ENCODE data around the gene NAB2.

The NAB2 gene

DNA sequence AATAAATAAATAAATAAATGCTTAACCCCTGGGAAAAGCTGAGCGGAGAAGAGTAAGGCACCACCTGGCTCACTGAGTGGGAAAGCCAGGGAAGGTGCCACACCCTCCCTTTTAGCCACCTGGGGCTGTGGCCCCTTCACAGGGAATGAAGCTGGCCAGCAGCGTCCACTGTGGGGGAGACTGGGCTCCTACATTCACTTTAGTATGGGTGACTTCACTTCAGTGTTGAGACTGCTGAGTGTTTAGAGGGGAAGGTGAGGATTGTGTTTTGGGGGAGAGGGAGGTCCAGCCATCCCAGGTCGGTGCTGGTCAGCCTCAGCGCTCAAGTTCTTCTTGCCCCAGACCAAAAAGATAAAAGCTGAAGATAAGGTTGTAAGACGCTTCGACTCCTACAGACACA lies 1.6 kb downstream of the NAB2 start:
- Histone ChIP-seq H3K27me3 (replicated peaks; ENCODE audit: control insufficient read depth, insufficient read depth, low read length) (no peaks in the 10 kb centered on the region), H3K4me1 (ENCODE audit: control insufficient read depth, insufficient read depth, low read length) (peaks cover 54% of the 10 kb centered on the region), H3K36me3 (ENCODE audit: control insufficient read depth, insufficient read depth, low read length, severe bottlenecking) (peaks cover 41% of the 10 kb centered on the region), H3K4me3 (ENCODE audit: low read length) (peak overlapping the region; percentile 94), H3K9me3 (ENCODE audit: control insufficient read depth, low read length) (no peaks in the 10 kb centered on the region), H3K9ac (ENCODE audit: low read length) (peak overlapping the region; percentile 98)
- DNase-seq (ENCODE audit: low read depth): no peak

DNA sequence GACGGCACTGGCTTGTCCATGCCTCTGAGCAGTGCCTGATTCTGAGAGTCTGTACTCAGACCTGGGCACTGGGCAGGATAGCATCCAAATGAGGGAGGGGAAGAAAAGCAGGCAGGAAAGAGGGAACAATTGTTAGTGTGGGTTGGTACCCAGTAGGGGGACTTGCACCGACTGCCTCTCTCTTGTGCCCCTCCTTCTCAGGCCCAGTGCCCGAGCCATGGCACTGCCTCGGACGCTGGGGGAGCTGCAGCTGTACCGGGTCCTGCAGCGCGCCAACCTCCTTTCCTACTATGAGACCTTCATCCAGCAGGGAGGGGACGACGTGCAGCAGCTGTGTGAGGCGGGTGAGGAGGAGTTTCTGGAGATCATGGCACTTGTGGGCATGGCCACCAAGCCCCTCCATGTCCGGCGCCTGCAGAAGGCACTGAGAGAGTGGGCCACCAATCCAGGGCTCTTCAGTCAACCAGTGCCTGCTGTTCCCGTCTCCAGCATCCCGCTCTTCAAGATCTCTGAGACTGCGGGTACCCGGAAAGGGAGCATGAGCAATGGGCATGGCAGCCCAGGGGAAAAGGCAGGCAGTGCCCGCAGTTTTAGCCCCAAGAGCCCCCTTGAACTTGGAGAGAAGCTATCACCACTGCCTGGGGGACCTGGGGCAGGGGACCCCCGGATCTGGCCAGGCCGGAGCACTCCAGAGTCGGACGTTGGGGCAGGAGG lies 2.2 kb downstream of the NAB2 start:
- peak overlapping the region; percentile 98 for H3K9ac ChIP-seq (ENCODE audit: low read length)
- peak overlapping the region; percentile 94 for H3K4me3 ChIP-seq (ENCODE audit: low read length)
- peaks cover 47% of the 10 kb centered on the region for H3K36me3 ChIP-seq (ENCODE audit: control insufficient read depth, insufficient read depth, low read length, severe bottlenecking)
- peaks cover 48% of the 10 kb centered on the region for H3K4me1 ChIP-seq (ENCODE audit: control insufficient read depth, insufficient read depth, low read length)
- no peaks in the 10 kb centered on the region for H3K9me3 ChIP-seq (ENCODE audit: control insufficient read depth, low read length)
- peak; percentile 55 for DNase-seq (ENCODE audit: low read depth)
- H3K27me3 ChIP-seq (replicated peaks; ENCODE audit: control insufficient read depth, insufficient read depth, low read length): no peaks in the 10 kb centered on the region

DNA sequence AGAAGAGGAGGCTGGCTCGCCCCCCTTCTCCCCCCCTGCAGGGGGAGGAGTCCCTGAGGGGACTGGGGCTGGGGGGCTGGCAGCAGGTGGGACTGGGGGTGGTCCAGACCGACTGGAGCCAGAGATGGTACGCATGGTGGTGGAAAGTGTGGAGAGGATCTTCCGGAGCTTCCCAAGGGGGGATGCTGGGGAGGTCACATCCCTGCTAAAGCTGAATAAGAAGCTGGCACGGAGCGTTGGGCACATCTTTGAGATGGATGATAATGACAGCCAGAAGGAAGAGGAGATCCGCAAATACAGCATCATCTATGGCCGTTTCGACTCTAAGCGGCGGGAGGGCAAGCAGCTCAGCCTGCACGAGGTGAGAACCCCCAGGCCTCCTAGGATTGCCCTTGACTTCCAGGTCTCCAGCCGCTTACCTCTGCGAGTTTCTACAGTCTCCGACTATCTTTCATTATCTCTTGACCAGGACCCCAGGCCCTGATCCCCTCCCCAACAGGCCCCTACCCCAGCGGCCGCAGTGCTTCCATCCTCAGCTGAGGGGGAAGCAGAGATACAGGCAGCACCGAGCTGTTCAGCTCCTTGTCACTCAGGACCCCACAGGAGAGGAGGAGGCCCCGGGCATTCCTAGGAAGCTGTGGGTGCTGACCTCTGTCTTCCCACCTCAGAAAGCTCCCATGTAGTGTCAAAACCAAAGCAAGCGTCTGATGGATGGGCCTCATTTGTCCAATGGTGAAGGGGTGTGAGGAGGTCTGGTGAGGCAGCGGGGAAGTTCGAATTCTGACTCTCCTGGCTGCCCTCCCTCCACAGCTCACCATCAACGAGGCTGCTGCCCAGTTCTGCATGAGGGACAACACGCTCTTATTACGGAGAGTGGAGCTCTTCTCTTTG lies 3.0 kb downstream of the NAB2 start:
- peaks cover 40% of the 10 kb centered on the region for H3K4me1 ChIP-seq (ENCODE audit: control insufficient read depth, insufficient read depth, low read length)
- DNase-seq (ENCODE audit: low read depth): no peak
- H3K4me3 ChIP-seq (ENCODE audit: low read length): peak overlapping the region; percentile 94
- H3K27me3 ChIP-seq (replicated peaks; ENCODE audit: control insufficient read depth, insufficient read depth, low read length): no peaks in the 10 kb centered on the region
- H3K9me3 ChIP-seq (ENCODE audit: control insufficient read depth, low read length): no peaks in the 10 kb centered on the region
- H3K9ac ChIP-seq (ENCODE audit: low read length): peak overlapping the region; percentile 98
- H3K36me3 ChIP-seq (ENCODE audit: control insufficient read depth, insufficient read depth, low read length, severe bottlenecking): peaks cover 55% of the 10 kb centered on the region

DNA sequence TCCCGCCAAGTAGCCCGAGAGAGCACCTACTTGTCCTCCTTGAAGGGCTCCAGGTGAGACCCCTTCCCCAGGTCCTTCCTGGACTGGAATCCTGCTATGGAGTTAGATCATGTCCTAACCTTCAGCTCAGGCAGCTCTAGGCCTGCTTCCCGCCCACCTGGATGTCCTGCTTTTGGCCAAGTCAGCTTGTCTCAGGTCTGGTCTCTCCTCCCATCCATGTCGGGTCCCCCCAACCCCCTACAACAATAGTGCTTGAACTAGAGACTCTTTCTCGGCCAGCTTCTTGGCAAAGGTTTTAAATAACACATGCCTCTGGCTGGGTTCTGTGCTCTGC lies 3.6 kb downstream of the NAB2 start:
- DNase-seq (ENCODE audit: low read depth): no peak
- H3K9ac ChIP-seq (ENCODE audit: low read length): peak overlapping the region; percentile 98
- peaks cover 61% of the 10 kb centered on the region for H3K36me3 ChIP-seq (ENCODE audit: control insufficient read depth, insufficient read depth, low read length, severe bottlenecking)

DNA sequence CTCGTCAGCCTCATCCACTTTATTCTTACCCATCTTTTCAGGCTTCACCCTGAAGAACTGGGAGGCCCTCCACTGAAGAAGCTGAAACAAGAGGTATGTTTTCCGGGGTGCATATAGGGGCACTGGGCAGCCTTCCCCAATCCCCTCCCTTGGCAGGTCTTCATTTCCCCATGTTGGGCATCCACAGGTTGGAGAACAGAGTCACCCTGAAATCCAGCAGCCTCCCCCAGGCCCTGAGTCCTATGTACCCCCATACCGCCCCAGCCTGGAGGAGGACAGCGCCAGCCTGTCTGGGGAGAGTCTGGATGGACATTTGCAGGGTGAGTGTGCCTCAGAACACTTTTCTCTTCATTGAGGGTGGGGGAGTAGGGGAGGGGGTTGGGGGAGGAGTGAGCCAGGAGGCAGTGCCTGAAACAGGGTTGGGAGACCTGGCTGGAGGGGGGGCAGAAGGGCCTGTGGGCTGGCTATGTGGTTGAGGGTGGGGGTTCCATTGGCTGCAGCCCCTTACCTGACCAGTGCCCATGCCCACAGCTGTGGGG lies 4.0 kb downstream of the NAB2 start:
- H3K36me3 ChIP-seq (ENCODE audit: control insufficient read depth, insufficient read depth, low read length, severe bottlenecking): peaks cover 66% of the 10 kb centered on the region
- peaks cover 42% of the 10 kb centered on the region for H3K4me1 ChIP-seq (ENCODE audit: control insufficient read depth, insufficient read depth, low read length)
- no peak for DNase-seq (ENCODE audit: low read depth)
- H3K4me3 ChIP-seq (ENCODE audit: low read length): peak overlapping the region; percentile 61
- H3K27me3 ChIP-seq (replicated peaks; ENCODE audit: control insufficient read depth, insufficient read depth, low read length): no peaks in the 10 kb centered on the region
- no peaks in the 10 kb centered on the region for H3K9me3 ChIP-seq (ENCODE audit: control insufficient read depth, low read length)
- peak overlapping the region; percentile 98 for H3K9ac ChIP-seq (ENCODE audit: low read length)

More for the DNA sequence above, 3.6 kb downstream of the NAB2 start:
- Histone ChIP-seq H3K4me1 (ENCODE audit: control insufficient read depth, insufficient read depth, low read length) (peaks cover 40% of the 10 kb centered on the region), H3K4me3 (ENCODE audit: low read length) (peak overlapping the region; percentile 42), H3K27me3 (replicated peaks; ENCODE audit: control insufficient read depth, insufficient read depth, low read length) (no peaks in the 10 kb centered on the region), H3K9me3 (ENCODE audit: control insufficient read depth, low read length) (no peaks in the 10 kb centered on the region)

DNA sequence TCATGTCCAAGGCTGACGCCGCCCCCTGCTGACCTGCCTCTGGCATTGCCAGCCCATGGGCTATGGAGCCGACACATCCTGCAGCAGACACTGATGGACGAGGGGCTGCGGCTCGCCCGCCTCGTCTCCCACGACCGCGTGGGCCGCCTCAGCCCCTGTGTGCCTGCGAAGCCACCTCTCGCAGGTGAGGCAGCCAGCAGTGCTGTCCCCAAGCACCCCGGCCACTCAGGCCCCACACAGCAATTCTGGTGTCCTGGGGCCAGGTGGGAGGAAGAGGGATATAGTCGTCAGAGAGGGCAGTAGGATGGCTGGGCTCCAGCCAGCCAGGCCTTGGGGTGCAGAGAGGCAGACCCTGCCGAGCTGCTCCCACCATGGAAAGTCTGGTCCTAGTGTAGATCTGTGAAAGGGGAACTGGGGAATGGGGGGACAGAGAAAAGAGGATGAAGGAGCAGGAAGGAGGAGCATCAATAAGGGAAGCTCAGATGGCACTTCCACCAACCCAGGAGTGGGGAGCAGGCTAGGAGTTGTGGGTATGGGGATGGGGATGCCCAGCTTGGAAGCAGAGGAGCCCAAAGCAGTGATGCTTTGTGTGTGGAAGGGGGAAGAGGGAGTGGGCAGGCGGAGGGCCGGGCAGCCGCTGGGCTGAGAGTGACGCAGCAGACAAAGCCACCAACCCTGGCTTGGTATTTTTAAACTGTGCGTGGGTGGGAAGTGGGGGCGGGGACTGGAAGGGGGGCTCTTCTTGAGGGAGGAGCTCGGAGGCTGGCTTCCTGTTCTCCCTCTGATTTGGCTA lies 4.7 kb downstream of the NAB2 start:
- peaks cover 72% of the 10 kb centered on the region for H3K36me3 ChIP-seq (ENCODE audit: control insufficient read depth, insufficient read depth, low read length, severe bottlenecking)
- no peaks in the 10 kb centered on the region for H3K27me3 ChIP-seq (replicated peaks; ENCODE audit: control insufficient read depth, insufficient read depth, low read length)
- peak overlapping the region; percentile 71 for H3K9ac ChIP-seq (ENCODE audit: low read length)
- DNase-seq (ENCODE audit: low read depth): peak; percentile 86
- H3K4me3 ChIP-seq (ENCODE audit: low read length): peak overlapping the region; percentile 61
- peaks cover 39% of the 10 kb centered on the region for H3K4me1 ChIP-seq (ENCODE audit: control insufficient read depth, insufficient read depth, low read length)
- H3K9me3 ChIP-seq (ENCODE audit: control insufficient read depth, low read length): no peaks in the 10 kb centered on the region

DNA sequence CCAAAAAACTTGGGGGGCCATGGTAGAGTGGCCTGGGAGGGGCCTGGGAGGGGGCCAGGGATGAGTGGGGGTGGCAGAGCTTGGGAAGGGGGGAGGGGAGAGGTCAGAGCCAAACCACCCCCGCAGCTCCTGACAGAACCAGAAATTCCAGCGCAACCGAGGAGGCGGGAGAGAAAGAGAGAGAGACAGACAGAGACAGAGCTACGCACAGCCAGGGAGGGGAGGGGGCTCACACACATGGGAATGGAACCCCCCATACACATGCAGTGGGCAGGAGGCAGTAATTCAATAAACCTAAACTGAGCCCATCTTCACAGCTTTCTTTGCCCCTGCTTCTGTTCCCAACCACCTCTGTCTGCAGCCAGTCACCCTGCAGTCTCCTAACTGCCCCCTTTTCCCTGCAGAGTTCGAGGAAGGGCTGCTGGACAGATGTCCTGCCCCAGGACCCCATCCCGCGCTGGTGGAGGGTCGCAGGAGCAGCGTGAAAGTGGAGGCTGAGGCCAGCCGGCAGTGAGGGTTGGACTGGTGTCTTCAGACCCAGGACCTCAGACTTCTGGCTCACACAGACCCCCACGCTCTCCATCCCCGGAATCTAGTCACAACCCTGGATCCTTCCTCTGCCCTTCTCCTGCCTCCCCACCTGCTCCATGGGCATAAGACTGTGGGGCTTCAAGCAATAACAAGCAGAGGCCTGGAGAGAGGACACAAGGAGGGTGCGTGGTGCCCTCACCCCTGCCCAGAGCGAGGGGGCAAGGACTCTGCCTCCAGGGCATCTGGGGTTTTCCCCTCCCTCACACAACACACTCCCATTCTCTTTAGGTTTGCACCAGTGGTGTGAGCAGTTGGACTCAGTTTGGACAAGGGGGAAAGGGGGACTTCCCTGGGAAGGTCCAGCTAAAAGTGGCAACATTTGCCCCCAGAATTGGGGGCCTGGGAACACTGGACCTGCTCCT lies 5.6 kb downstream of the NAB2 start:
- H3K9ac ChIP-seq (ENCODE audit: low read length): peak overlapping the region; percentile 34
- no peak for DNase-seq (ENCODE audit: low read depth)
- H3K4me3 ChIP-seq (ENCODE audit: low read length): no peak overlapping the region
- H3K27me3 ChIP-seq (replicated peaks; ENCODE audit: control insufficient read depth, insufficient read depth, low read length): no peaks in the 10 kb centered on the region
- peaks cover 80% of the 10 kb centered on the region for H3K36me3 ChIP-seq (ENCODE audit: control insufficient read depth, insufficient read depth, low read length, severe bottlenecking)
- peaks cover 42% of the 10 kb centered on the region for H3K4me1 ChIP-seq (ENCODE audit: control insufficient read depth, insufficient read depth, low read length)
- H3K9me3 ChIP-seq (ENCODE audit: control insufficient read depth, low read length): no peaks in the 10 kb centered on the region

DNA sequence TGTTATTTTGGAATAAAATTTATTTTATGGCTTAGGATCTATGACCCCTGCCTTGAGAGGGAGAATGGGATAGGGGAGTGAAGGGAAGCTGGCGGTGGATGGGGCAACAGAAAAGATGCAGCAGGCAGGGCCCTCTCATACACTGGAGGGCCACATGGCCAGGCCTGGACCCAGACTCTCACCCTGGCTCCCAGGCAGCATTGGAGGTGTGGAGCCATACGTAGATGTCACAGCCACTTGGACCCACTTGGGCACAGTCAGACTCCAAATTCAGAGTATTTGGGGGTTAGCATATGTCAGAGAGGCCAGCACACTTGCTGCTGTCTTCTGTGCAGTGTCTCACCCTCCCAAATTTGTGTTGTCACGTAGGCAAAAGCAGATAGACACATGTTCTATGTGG lies 6.5 kb downstream of the NAB2 start:
- Histone ChIP-seq H3K4me3 (ENCODE audit: low read length) (no peak overlapping the region), H3K4me1 (ENCODE audit: control insufficient read depth, insufficient read depth, low read length) (peaks cover 41% of the 10 kb centered on the region), H3K36me3 (ENCODE audit: control insufficient read depth, insufficient read depth, low read length, severe bottlenecking) (peaks cover 88% of the 10 kb centered on the region), H3K9me3 (ENCODE audit: control insufficient read depth, low read length) (no peaks in the 10 kb centered on the region), H3K27me3 (replicated peaks; ENCODE audit: control insufficient read depth, insufficient read depth, low read length) (no peaks in the 10 kb centered on the region), H3K9ac (ENCODE audit: low read length) (peak overlapping the region; percentile 34)
- no peak for DNase-seq (ENCODE audit: low read depth)

DNA sequence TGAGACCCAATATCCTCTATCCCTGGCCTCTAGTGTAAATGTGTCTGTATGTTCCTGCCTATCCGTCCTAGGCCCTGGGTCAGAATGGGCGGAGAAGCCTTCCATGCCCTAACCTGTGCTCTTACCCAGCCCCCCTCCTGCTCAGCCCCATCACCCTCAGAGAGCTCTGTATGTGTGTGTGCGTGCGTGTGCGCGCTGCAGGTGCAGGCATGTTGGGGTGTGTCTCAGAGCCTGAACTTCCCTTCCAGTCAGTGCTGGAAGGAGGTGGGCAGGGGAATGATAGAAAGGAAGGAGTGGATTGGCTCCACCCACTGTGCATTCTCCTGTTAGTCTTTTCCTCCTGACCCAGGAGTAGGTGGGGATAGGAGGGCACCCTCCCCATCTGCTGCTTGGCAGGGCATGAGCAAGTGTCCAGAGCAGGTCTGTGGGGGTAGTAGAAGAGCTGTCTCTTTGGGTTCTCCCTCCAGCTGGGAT lies 7.2 kb downstream of the NAB2 start:
- H3K27me3 ChIP-seq (replicated peaks; ENCODE audit: control insufficient read depth, insufficient read depth, low read length): no peaks in the 10 kb centered on the region
- peaks cover 34% of the 10 kb centered on the region for H3K4me1 ChIP-seq (ENCODE audit: control insufficient read depth, insufficient read depth, low read length)
- no peak overlapping the region for H3K9ac ChIP-seq (ENCODE audit: low read length)
- H3K36me3 ChIP-seq (ENCODE audit: control insufficient read depth, insufficient read depth, low read length, severe bottlenecking): peaks cover 84% of the 10 kb centered on the region
- no peaks in the 10 kb centered on the region for H3K9me3 ChIP-seq (ENCODE audit: control insufficient read depth, low read length)
- DNase-seq (ENCODE audit: low read depth): no peak
- no peak overlapping the region for H3K4me3 ChIP-seq (ENCODE audit: low read length)

All from adipocyte (in vitro differentiated cells).